HG02885 (cell line): ENCODE measurements around the gene TRMT13.
"Not testable (repeated sequence)": the region's sequence is repeated elsewhere in the genome, so short reads cannot be mapped to it uniquely, and the experiment has no call there.

ENCODE experiments used
- ATAC-seq: cut with Tn5 transposase; IDR thresholded peaks from one replicate; pipeline ENCODE4 v1.9.1; 2021; ENCODE audit warnings: mild to moderate bottlenecking; ENCODE audit not compliant: unreplicated experiment, poor library complexity

Gene TRMT13

DNA sequence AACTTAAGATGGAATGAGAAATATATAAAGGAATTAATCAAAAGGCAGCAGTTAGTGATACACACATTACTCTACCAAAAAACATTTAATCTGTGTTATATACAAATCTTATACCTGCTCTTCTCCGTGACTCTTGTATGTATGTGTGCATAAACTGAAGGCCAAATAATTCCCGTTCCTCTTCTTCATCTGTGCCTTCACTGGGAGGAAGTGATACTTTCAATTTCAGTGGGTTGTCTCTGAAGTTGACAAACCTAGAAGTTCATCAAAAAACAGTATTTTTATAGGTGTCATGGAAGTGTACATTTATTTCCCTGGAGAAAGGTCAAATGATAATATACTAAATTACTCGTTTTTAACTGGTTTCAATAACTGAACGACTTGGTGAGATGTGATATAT, 19.3 kb downstream of the TRMT13 start:
- peak; percentile 86 for ATAC-seq

DNA sequence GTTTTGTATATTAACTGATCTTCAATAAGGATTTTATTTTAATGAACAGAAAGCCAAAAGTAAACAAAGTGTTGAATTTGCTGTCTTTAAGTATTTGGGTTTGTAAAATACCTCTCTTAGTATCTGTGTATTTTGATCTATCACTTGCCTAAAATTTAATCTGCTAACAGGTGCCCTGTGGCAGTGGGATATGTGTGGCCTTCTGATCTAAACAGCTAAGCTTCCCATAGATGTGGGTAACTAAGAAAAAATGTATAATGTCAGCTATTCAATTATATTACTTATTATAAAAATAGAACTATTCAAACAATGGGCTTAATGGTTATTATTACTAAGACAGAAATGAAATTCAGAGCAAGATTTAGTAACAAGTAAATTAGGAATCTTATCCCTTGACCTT, 29.9 kb downstream of the TRMT13 start:
- ATAC-seq: no peak

DNA sequence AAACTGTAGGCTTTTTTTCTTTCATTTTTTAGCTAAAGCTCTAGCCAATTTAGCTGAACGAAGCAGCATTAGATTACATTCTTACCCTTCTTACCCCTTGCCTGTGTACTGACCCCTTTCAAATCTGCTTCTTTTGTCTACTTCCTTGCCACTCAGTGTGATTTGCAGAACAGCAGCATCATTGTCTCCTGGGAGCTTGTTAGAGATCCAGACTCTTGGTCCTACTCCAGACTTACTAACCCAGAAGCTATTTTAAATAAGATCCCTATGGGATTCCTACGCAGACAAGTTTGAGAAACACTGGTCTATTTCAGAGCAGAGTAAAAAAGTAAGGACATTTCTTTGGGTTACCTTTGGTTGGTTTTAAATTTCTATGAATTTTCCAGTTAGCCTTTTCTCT, 31.3 kb downstream of the TRMT13 start:
- no peak for ATAC-seq

DNA sequence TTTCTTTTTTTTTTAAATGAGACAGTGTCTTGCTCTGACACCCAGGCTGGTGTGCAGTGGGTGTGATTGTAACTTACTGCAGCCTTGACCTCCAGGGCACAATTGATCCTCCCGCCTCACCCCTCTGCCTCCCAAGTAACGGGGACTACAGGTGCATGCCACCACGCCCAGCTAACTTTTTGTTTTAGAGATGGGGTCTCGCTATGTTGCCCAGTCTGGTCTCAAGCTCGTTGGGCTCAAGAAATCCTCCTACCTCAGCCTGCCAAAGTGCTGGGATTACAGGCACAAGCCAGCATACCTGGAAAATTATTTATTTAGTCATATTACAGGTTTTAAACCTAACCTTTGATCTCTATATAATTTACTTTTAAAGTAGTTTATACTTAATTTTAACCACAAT, 31.7 kb downstream of the TRMT13 start:
- no peak for ATAC-seq

DNA sequence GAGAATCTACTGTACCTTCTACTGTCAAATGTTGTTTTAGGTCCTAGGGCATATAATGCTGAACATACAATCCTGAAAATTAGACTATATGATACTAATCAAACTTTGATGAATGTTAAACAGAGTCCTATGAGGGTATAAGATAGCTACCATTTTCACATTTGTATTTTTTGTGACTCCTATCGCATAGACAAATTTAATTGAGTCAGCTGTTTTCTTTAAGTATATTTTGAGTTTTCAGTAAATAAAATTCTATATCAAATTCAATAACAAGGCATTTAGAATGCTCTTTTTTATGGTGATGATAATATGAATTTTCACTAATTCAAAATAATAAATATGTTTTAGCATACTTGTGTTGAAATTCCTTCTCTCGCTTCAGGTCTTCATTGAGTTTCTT, 35.1 kb downstream of the TRMT13 start:
- no peak for ATAC-seq

DNA sequence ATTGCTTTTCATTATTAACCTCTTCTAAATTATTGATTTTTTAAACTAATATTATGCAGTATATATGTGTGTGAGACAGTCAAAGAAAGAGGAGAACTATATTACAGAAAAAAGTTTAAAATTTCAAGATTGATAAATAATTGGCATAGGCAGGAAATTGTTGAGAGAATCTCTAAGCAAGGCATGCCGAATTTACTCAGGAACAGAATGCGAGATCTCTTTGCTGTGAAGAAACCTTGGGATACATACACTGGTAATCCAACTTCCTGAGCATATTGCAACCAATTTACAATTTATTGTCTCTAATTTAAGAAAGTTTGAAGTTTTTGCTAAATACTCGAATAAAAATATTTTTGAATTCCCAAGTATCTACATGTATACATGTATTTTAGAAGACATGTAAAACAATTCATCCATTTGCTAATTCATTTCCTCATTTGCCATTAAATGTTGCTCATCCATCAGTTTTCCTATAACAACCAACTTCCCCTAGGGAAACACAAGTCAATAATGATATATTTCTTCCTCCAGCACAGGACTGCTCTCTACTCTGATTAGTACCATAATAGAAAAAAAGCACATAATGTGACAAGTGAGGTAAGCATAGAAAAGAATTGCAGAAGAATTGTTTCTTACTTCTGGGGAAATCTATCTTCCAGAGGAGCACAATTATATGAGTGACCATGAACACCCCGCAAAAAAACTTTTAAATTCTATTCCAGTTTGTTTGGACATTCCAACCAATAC, 44.5 kb downstream of the TRMT13 start:
- ATAC-seq: no peak

DNA sequence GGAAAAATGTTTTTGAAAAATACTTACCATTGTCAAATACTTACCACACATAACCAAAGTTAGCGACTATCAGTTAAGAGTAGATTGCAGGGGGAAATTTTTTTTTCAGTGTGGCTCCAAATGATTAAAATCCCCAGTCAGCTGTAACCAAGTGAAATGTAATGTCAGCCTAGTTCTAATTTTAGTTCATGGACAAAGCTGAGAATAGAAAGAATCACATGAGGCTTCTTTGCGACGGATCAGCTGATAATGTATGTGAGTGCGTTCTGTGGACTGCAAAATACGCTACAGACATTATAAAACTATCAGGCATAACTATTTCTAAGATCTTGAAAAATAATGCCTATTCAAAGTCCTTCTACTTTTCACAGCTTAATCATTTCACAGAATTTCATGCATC, 45.1 kb downstream of the TRMT13 start, which contains the start of gene LRRC39:
Gene LRRC39, minus strand, starts transcription at position 166 of the 400 bp plus-strand sequence. CDS start 9,740 bp downstream, outside the sequence.
- no peak for ATAC-seq

DNA sequence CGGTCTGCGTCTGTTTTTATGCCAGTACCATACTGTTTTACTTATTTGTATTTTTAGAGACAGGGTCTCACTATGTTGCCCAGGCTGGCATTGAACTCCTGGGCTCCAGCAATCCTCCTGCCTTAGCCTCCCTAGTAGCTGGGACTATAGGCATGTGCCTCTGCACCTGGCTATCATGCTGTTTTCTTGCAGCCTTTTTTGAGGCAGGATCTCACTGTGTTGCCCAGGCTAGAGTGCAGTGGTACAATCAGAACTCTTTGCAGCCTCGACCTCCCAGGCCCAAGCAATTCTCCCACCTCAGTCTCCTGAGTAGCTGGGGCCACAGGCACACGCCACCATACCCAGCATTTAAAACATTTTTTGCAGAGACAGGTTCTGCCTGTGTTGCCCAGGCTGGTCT, 50.4 kb downstream of the TRMT13 start:
- no peak for ATAC-seq

DNA sequence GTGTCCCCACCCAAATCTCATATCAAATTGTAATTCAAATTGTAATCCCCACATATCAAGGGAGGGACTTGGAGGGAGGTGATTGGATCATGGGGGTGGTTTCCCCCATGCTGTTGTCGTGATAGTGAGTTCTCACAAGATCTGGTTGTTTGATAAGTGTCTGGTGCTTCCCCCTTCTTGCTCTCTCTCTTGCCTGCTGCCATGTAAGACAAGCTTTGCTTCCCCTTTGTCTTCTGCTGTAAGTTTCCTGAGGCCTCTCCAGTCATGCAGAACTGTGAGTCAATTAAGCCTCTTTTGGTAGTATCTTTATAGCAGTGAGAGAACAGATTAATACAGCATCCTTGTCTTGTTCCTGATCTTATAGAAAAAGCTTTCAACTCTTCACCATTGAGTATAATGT, 51.6 kb downstream of the TRMT13 start:
- peak; percentile 84 for ATAC-seq

DNA sequence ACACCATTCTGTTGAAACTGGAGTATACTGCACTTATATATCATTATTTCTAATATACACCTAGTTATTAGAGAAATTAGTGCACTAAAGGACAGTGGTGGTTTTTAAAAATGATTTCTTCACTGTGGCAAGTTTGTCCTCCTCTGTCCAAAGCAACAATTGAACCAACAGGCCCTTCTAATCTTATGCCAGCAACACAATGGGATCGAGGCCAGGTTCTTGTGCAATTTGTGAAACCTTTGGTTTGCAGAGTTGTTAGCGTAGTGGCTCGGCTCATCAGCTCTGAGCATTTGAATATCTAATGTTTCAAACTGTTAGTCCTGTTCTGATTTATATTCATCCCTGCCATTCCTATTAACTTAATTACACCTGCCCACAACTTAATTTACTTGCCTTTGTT, 54.9 kb downstream of the TRMT13 start:
- no peak for ATAC-seq

DNA sequence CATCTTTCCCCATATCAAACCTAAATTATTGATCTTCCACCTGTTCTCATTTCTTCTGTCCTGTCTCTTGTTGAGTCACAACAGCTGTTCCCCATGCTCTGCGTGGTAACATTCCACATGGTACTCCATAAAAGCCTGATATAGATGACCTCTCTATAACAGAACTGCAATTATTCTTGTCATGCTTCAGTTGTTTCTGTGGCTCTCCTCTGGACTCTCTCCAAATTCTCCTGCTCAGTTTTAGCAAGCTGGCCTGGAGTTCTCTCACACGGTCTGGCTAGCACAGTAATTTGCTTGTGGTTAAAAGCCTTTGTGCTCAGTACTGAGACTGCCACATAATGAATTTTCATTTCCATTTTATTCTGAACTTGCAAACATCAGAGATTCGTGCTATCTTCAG, 55.7 kb downstream of the TRMT13 start:
- ATAC-seq: peak; percentile 61

DNA sequence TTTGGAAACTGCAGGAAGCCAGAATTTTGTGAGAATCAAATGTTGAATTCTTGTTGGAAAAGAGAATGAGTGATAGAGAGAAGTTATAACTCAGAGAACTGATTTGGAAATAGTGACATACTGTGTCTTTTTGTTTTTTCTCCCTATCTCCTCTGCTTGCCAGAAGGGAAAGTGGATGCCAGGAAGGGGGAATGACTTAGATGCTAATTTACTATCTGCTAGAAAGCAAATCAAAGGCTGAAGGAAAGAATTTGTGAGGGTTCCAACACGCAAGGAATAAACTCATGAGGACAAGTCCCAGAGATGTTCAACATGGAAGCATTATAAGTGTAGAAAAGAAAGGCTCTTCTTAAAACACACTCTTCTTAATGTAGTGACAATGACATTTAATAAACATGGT, 65.6 kb downstream of the TRMT13 start:
- ATAC-seq: no peak

DNA sequence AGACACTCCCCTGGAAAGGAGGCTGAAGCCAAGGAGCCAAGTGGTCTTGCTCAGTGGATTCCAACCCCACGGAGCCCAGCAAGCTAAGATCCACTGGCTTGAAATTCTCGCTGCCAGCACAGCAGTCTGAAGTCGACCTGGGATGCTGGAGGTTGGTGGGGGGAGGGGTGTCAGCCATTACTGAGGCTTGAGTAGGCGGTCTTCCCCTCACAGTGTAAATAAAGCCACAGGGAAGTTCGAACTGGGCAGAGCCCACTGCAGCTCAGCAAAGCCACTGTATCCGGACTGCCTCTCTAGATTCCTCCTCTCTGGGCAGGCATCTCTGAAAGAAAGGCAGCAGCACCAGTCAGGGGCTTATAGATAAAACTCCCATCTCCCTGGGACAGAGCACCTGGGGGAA, 67.1 kb downstream of the TRMT13 start:
- not testable (repeated sequence) for ATAC-seq
